Activated CD4-positive, alpha-beta T cell treated with anti-CD3 and anti-CD28 coated beads, Interleukin-10, Interleukin-2, amounts not matched to agents 100 ng/mL and 50 ng/mL, durations not matched to agents 16 hours and 8 hours (primary cell): ENCODE measurements around the gene RTN4RL2.
A peak's percentile ranks its signal among the peaks of the same experiment; 100 is the strongest.

Source experiments
- DNase-seq: peaks from one replicate; pipeline ENCODE4 v3.0.0-alpha.2; 2020

The RTN4RL2 gene

GRCh38 chr11:57481915-57482781, 21.8 kb downstream of the RTN4RL2 start:
- no peak for DNase-seq

- DNase-seq = peak; percentile 63
Measured at GRCh38 chr11:57482782-57483561, 22.6 kb downstream of the RTN4RL2 start.

DNA sequence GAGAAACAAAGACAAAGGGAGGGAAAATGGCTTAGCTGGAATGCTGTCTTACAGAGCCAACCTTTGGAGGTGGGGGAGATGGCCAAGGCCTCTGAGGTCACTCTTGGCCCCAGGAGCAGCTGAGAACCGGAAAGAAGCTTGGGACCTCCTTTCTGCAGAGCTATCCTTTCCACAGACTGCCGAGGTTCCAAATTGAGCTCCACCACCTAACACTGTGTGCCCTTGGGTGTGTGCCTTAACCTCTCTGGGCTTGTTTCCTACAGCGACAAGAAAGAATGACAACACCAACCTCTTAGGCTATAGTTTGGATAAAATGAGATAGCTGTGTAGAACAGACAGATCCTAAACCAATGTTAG, 23.2 kb downstream of the RTN4RL2 start:
- no peak for DNase-seq

DNA sequence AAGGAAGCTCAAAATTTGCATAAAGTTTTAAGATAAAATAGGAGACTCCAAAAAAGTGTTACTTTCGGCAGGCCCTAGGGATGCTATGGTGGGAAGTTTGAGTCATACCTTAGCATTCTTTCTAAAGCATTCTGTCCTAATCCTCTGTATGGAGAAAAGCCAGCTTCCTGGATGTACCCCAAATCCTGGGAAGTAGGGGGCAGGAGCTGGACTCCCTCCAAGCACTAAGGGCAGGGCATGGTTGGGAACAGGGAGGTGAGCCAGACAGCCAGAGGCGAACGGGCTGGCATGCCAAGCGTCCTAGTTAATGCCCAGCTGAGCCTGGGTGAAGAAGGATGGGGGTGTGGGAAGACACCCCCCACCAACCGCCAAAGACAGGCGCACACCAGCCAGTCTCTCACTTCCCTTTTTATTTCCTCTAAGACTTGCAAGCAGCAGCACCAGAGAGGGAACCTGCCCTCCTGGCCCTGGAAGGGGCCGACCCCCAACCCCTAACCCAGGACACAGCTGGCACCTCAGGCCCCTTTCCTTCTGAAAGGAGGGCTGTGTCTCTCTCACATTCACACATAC, 23.9 kb downstream of the RTN4RL2 start:
- no peak for DNase-seq

DNA sequence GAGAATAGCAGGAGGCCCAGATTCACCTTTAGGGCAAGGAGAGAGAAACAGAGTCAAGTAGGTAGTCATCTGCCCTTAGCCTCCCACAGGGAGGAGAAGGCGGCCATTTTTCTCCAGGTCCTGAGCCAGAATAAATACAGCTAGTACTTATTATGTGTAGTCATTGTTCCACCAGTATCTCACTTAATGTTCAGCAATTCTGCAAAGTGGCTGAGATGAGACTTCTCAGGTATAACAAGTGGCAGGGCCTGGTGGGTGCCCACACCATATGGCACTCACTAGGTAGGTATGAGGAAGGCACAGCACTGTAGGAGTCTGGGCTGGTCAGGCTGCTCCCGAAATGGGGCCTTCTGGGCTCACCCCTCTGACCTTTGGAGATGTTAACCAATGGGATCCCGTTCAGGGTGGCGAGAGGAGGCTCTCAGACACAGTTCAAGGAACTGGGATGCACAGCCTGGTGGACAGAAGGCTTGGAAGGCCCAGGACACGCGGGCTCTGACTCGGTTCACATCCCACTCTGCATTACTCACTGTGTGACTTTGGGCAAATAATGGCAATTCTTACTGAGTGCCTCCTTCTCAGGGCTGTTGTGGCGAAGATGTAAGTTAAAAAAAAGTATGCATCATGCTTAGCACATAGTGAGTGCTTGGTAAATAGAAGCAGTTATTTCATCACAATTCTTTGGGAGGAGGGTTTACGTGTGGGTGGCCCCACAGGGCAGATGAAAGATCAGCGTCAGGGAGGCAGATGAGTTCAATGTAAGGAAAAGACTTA, 25.1 kb downstream of the RTN4RL2 start:
- DNase-seq = no peak

DNA sequence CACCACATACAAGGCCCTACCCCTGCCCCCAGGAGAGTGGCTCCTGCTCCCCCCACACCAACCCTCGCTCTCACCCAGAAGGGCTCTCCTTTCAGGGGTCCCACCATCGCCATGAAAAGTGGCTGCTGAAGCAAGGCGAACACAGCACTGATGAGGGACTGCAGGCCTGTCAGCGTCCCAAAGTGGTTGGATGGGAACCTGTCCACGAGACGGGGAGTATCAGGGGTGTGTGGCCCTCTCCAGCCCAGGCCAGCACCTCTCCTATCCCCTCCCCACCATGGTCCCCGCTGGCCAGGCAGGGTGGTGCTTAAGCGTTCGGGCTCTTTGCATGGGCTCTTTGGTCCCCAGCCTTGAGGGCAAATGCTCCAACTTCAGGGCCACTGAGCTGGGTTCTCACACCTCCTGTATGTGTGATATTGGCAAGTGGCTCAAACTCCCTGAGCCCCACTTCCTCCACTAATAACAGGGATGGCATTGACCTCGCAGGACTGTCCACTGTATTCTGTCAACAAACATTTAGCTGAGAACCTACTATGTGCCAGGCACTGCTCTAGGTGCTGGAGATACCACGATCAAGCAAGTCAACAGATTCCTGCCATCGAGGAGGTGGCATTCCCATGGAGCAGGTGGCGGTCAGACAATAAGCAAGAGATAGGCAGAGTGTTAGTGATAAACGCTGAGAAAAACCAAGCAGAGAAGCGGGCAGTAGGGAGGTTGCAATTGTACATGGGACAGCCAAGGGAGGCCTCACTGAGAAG, 26.9 kb downstream of the RTN4RL2 start:
- DNase-seq = no peak

- DNase-seq = no peak
Measured at GRCh38 chr11:57487920-57488659, 27.8 kb downstream of the RTN4RL2 start.

- no peak for DNase-seq
Measured at GRCh38 chr11:57490456-57491248, 30.3 kb downstream of the RTN4RL2 start.

DNA sequence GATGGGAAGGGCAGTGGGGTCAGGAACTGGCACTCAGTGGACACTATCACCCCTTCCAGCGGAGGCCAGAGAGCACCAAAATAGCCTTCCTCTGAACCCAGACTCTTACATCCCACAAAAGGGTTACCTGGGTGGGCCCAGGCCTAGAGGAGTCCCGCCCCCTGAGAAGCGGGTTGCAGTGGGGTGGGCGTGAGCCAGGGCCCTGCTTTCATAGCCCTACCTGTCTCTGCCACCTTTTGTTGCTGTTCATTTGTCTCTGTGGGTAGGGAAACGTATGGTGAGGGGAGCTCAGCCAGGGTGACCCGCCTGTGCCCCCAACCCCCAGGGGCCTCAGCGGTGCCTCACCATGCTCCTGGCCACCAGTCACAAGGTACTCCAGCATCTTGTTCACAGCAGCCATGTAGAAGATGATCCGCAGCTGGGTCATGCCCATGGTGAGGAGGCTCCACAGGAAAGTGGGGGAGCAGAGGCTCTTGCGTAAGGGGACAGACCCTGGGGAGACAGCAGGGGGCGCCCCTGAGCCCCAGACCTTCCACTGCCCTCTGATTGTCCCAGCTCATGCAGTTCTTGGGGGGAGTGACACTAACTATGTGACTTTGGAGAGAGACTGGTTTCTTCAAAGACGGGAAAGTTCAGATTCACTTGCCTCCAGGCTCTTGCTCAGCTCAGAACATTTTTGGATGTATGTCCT, 31.2 kb downstream of the RTN4RL2 start:
- peak; percentile 70 for DNase-seq

DNA sequence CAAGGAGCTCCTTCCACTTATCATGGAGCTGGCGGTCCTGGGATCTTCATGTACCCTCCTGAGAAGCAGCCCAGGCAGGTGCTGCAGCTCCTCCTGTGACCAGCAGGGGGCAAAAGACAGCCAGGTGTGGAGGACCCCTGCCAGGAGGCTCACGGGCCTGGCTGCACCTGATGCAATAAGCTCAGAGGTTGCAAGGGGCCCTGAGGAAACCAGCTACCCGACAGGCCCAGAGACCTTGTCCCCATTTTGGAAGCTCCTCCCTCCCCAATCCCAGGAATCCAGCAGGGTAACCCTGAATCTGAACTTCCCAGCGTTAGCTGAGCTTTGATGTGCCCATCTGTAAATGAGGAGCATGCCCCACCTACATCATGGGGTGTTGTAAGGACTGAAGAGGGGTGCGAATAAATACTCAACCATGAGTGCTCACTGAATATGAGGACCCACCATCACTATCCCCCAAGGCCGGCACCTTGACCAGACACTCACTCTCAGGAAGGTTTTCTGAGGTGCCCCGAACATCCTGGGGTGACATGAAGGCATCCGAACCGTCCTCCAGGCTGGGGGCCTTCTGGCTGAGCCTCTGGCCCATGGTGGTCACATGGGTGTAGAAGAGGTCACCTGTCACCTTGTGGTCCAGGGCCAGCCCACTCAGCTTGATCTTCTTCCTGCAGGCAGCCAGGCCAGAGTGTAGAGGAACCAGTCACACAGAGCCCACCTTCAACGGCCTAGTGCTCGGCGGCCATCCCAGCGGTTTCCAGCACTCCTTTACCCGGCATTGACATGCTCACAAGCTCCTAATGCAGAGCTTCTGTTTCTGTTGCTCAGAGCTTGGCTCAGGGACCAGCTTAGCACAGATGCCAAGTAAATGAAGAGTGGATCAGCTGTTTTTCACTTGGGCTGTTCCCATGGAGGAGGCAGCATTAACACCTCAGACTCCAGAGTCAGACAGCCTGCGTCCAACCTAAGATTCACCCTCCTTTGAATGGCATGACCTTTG, 33.5 kb downstream of the RTN4RL2 start:
- peak; percentile 81 for DNase-seq

DNA sequence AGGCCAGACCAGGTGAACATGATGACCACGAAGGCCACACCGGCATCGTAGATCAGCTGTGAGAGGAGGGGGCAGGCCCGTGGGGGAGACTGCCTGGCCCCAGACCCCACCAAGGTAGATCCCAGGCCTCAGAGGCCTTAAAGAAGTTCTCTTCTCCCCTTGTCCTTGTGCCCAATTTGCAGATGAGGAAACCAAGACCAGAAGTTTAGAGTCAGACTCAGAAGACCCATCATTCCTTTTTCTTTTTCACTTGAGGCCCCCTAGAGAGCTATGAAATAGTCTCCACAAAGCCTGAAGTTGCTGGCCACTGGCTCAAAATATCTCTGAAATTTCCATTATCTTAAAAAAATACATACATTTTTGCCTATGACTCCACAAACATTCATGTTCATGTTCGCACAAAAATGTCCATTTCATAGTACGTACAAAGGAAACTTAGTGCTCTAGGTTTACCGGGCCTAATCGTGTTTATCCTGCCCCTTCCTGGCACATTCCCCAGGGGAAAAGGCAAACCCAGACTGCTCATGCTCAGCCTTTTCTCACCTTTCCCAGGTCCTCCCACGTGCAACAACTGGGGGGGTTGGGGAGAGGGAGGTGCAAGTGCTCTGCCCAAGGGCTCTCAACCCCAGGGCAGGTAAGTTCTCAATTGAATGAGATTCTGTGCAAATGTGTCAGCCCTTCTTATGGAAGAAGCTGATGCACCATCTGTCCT, 35.9 kb downstream of the RTN4RL2 start:
- no peak for DNase-seq

DNA sequence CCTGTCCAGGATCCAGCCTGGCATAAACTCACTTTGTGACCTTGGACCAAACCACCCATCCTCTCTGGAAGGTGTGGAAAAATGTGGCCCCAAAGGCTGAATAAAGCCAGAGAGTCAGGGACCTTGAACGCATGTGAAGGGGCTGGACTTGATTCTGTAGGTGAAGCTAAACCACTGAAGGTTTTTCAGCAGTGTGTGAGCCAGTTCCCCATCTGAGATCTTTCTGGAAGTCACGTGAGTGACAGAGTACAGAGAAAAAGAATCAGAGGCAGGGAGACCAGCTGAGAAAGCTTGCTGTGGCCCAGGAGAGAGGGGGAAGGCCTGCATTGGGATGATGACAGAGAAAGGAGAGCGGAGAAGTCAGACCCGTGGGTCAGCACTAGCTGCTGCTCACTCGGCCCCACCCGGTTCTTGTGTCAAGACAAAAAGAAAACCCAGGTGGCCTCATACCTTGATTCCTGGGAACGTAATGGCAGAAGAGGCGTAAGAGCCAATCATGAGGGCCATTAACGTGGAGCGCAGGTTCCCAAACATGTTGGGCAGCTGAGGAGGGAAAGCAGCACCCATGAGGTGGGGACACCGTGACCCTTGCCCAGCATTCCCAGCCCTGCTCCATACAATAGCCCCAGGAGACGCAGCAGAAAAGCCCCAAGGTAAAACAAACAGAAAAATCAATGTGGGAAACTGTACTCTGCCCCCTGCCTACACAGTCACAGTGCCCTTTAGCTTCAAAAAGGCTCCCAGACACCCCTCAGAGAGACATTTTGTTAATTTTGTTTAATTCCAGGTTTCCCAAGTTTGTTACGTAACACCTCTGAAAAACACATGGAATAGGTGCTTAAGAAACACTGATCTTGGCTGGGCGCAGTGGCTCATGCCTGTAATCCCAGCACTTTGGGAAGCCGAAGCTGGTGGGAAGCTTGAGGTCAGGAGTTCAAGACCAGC, 37.2 kb downstream of the RTN4RL2 start:
- DNase-seq = no peak

- no peak for DNase-seq
Measured at GRCh38 chr11:57498540-57498939, 38.2 kb downstream of the RTN4RL2 start.

DNA sequence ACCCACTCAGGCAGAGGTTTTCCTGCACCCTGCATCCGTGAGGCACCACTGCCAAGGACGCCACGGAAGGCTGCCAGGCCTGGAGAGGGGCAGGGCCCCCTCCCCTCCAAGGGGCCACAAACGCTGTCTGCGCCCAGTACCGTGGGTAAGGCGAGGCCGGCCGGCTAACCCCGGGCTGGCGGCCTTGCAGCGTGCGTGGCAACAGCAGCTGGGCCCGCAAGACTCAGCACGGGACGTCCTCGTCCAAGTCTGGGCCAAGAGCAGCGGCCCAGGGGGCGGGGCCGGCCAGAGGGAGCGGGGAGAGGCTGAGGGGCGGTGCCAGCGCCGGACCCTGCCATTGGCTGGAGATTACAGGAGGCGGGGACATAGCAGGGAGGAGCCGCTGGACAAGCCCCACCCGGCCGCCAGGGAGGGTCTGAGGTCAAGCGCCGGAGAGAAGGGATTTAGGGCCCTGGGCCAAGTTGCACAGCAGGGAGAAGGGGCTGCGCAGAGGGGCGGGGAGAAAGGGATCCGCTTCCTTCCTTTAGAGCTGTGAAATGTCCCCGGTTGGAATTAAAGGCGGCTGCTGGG, 39.2 kb downstream of the RTN4RL2 start:
- DNase-seq = peak; percentile 60

GRCh38 chr11:57499983-57500461, 39.7 kb downstream of the RTN4RL2 start:
- no peak for DNase-seq

- no peak for DNase-seq
Measured at GRCh38 chr11:57500515-57500914, 40.2 kb downstream of the RTN4RL2 start.
